HT1080 (cell line): ENCODE data around the gene AKT3. TPM values are rescaled to one million over a fixed set of nuclear protein-coding genes. Genes with fewer than 3 reads are reported as not detected.
"Not testable (repeated sequence)": the region's sequence is repeated elsewhere in the genome, so short reads cannot be mapped to it uniquely, and the experiment has no call there.

ENCODE experiments used
- DNase-seq: peaks from one replicate; pipeline ENCODE4 v3.0.0-alpha.2; 2015; ENCODE audit warnings: low read depth
- polyA plus RNA-seq, 2 experiments: library from polyadenylated mRNA; depleted of rRNA; stranded (reverse); fragments of >200 nt; gene quantifications; 2 replicates each; pipeline ENCODE4 v1.2.3, GENCODE V29; 2015
- total RNA-seq: library from RNA; depleted of rRNA; stranded (reverse); fragments of >200 nt; shearing (Covaris generic); gene quantifications from 2 replicates; pipeline ENCODE4 v1.2.3, GENCODE V29; 2014; rRNA removed

AKT3 gene
- 10.7 and 15.4 TPM in 2 replicates for total RNA-seq
- polyA plus RNA-seq (2015; cell fraction: cytosol; rRNA removed), result 29.3 and 39.6 TPM in 2 replicates
- polyA plus RNA-seq (2015; cell fraction: nucleus; rRNA removed), result 20.8 and 21.3 TPM in 2 replicates

GRCh38 chr1:243850202-243850451, at the start of gene AKT3:
Gene AKT3, minus strand, starts transcription at chr1:243850243. Its CDS starts 7,073 bp downstream, at chr1:243843170.
- DNase-seq, result peak; percentile 70

GRCh38 chr1:243898278-243898677, 48.2 kb upstream of the AKT3 start:
- no peak for DNase-seq

- DNase-seq, result no peak
These were observed 46.3 kb upstream of the AKT3 start for GRCh38 chr1:243896313-243896712.

- DNase-seq, result no peak
These were observed 42.4 kb upstream of the AKT3 start for GRCh38 chr1:243892456-243892855.

- DNase-seq, result peak; percentile 32
These were observed 40.5 kb upstream of the AKT3 start for GRCh38 chr1:243890576-243890975.

- no peak for DNase-seq
These were observed 35.8 kb upstream of the AKT3 start for GRCh38 chr1:243885806-243886205.

- DNase-seq, result no peak
These were observed 34.6 kb upstream of the AKT3 start for GRCh38 chr1:243884603-243885002.

- peak; percentile 78 for DNase-seq
These were observed 33.5 kb upstream of the AKT3 start for GRCh38 chr1:243883551-243883950.

- peak; percentile 39 for DNase-seq
These were observed 32.2 kb upstream of the AKT3 start for GRCh38 chr1:243882276-243882675.

- not testable (repeated sequence) for DNase-seq
These were observed 27.0 kb upstream of the AKT3 start for GRCh38 chr1:243877058-243877457.

- DNase-seq, result no peak
These were observed 5.7 kb upstream of the AKT3 start for GRCh38 chr1:243855616-243856318.

GRCh38 chr1:243851765-243852164, 1.7 kb upstream of the AKT3 start:
- DNase-seq, result peak; percentile 6

- DNase-seq, result no peak
These were observed 1.3 kb upstream of the AKT3 start for GRCh38 chr1:243851257-243851756.

GRCh38 chr1:243850452-243851256, 611 bp upstream of the AKT3 start:
- DNase-seq, result peak; percentile 67

- no peak for DNase-seq
These were observed 432 bp downstream of the AKT3 start for GRCh38 chr1:243849421-243850201.

- DNase-seq, result peak; percentile 66
These were observed 1.1 kb downstream of the AKT3 start for GRCh38 chr1:243848858-243849420.

- no peak for DNase-seq
These were observed 1.7 kb downstream of the AKT3 start for GRCh38 chr1:243848165-243848857.

- no peak for DNase-seq
These were observed 3.3 kb downstream of the AKT3 start for GRCh38 chr1:243846761-243847160.

- DNase-seq, result no peak
These were observed 4.2 kb downstream of the AKT3 start for GRCh38 chr1:243845888-243846287.

- DNase-seq, result no peak
These were observed 5.9 kb downstream of the AKT3 start for GRCh38 chr1:243844186-243844585.
